Measurements from ENCODE around the gene GOLGA6L26. TPM values are rescaled to one million over a fixed set of nuclear protein-coding genes. Genes with fewer than 3 reads are reported as not detected.
"Not testable (repeated sequence)": the region's sequence is repeated elsewhere in the genome, so short reads cannot be mapped to it uniquely, and the experiment has no call there.

The GOLGA6L26 gene
- not detected for total RNA-seq

GRCh38 chr15:23334096-23334495 lies at the start of gene GOLGA6L26:
Gene GOLGA6L26 (minus strand): TSS chr15:23334196. CDS start chr15:23334135, 61 bp downstream.
- H3K27ac ChIP-seq; H3K9me3 ChIP-seq; H3K27me3 ChIP-seq; H3K4me1 ChIP-seq; H3K4me3 ChIP-seq; H3K36me3 ChIP-seq; DNase-seq (ENCODE audit: low spot score): not testable (repeated sequence)

DNA sequence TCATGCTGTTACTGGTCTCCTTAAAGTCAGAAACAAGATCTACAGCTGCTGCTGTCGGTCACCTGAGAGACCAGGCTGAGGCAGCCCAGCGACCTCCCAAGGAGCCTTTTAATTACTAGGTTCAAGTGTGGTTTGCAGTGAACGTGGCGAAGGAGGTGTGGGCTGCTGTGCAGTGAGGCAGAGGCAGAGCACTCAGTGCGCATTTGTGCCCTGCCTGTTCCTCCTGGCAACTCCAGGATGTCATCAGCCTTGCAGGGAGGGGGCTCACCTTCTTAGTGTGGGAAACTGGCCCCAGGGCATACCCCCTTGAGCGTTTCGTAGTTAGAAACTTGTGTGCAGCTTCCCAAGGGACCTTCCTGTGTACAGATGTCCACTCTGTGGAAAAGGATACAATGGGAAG lies 47.2 kb upstream of the GOLGA6L26 start:
- H3K27me3 ChIP-seq; H3K9me3 ChIP-seq; H3K27ac ChIP-seq; H3K36me3 ChIP-seq; H3K4me1 ChIP-seq; DNase-seq (ENCODE audit: low spot score); H3K4me3 ChIP-seq: not testable (repeated sequence)

DNA sequence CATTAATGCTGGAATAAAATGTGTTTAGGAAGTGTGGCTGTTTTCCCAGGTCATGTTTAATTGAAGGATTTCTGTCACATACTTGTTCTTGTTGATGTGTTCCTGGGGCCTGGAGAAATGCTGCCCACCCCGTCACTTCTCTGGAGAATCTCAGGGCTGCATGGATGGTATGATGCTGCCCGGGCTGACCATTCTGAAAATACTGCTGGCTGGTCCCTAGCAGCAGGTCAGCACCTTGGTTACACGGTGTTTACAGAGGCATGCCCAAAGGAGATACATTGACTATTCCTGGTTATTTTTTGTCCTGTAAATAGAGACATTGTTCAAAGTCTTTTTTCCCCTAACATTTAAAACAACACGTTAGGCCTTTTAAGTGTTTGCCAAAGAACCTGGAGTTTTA lies 46.7 kb upstream of the GOLGA6L26 start:
- not testable (repeated sequence) for H3K4me3 ChIP-seq; DNase-seq (ENCODE audit: low spot score); H3K9me3 ChIP-seq; H3K4me1 ChIP-seq; H3K27me3 ChIP-seq; H3K27ac ChIP-seq; H3K36me3 ChIP-seq

DNA sequence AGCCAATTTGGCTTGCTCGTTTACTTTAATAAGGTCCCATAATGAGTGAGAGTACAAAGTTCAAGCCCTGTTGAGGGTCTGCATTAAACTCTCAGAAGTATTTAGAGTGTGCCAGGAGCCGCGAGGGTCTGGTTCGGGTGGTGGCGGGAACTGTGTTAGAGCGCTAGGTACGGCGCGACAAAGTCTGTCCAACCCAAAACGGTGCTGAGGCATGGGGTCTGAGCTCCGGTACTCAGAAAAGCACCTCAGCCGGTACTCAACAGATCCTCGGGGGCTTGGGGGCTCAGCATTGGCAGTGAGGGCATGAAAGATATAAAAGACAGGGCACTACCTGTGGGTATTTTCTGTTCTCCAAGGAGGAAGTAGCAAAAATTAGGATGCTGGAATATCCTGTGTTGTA lies 45.0 kb upstream of the GOLGA6L26 start:
- H3K36me3 ChIP-seq; H3K27me3 ChIP-seq; H3K4me1 ChIP-seq; H3K9me3 ChIP-seq; DNase-seq (ENCODE audit: low spot score); H3K4me3 ChIP-seq; H3K27ac ChIP-seq: not testable (repeated sequence)

DNA sequence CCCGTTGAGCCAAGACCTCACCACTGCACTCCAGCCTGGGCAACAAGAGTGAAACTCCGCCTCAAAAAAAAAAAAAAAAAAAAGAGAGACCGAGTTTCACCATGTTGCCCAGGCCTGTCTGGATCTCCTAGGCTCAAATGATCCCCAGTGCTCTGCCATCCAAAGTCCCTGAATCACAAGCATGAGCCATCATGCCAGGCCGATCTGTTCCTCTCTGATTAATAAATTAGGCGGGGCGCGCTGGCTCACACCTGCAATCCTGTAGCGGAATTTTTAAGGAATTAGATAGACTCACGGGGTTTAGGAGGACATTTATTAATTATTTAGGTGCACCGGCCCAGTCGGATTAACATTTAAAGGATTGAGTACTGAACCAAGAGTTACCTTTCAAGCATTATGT lies 40.2 kb upstream of the GOLGA6L26 start:
- H3K27me3 ChIP-seq, H3K36me3 ChIP-seq, H3K4me3 ChIP-seq, H3K9me3 ChIP-seq, H3K4me1 ChIP-seq, H3K27ac ChIP-seq: not testable (repeated sequence)
- DNase-seq (ENCODE audit: low spot score), result peak; percentile 55

DNA sequence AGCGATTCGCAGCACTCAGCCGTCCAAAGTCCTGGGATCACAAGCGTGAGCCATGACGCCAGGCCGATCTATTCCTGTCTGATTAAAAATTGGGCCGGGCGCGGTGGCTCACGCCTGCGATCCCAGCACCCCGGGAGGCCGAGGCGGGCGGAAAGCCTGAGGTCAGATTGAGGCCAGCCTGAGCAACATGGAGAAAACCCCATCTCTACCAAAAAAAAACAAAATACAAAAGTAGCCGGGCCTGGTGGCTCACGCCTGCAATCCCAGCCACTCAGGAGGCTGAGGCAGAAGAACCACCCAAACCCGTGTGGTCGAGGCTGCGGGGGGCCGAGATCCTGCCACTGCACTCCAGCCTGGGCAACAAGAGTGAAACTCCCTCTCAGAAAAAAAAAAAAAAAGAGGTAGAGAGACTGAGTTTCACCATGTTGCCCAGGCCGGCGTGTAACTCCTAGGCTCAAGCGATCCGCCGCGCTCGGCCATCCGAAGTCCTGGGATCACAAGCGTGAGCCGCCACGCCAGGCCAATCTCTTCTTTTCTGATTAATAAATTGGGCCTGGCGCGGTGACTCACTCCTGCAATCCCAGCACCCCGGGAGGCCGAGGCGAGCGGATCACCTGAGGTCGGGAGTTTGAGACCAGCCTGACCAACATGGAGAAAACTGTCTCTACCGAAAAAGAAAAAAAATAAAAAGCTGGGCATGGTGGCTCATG lies 39.0 kb upstream of the GOLGA6L26 start:
- H3K4me1 ChIP-seq; H3K27me3 ChIP-seq; H3K36me3 ChIP-seq; DNase-seq (ENCODE audit: low spot score); H3K4me3 ChIP-seq; H3K27ac ChIP-seq; H3K9me3 ChIP-seq: not testable (repeated sequence)

- Histone ChIP-seq H3K36me3 (no peaks in the 10 kb centered on the region), H3K4me1 (peaks cover 0 to 4% of the 10 kb centered on the region in 2 donors), H3K27ac (peak overlapping the region; percentile 36 to 73), H3K27me3 (no peaks in the 10 kb centered on the region), H3K4me3 (no peak overlapping the region), H3K9me3 (no peaks in the 10 kb centered on the region)
- DNase-seq (ENCODE audit: low spot score), result peak; percentile 57
- TF ChIP-seq, protein P1, sequence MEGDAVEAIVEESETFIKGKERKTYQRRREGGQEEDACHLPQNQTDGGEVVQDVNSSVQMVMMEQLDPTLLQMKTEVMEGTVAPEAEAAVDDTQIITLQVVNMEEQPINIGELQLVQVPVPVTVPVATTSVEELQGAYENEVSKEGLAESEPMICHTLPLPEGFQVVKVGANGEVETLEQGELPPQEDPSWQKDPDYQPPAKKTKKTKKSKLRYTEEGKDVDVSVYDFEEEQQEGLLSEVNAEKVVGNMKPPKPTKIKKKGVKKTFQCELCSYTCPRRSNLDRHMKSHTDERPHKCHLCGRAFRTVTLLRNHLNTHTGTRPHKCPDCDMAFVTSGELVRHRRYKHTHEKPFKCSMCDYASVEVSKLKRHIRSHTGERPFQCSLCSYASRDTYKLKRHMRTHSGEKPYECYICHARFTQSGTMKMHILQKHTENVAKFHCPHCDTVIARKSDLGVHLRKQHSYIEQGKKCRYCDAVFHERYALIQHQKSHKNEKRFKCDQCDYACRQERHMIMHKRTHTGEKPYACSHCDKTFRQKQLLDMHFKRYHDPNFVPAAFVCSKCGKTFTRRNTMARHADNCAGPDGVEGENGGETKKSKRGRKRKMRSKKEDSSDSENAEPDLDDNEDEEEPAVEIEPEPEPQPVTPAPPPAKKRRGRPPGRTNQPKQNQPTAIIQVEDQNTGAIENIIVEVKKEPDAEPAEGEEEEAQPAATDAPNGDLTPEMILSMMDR (IDR thresholded peaks at IDR 0.05), result no peak
Observed at GRCh38 chr15:23372284-23372683, 38.3 kb upstream of the GOLGA6L26 start.

- not testable (repeated sequence) for H3K36me3 ChIP-seq; DNase-seq (ENCODE audit: low spot score); H3K4me3 ChIP-seq; H3K4me1 ChIP-seq; H3K9me3 ChIP-seq; H3K27me3 ChIP-seq
- H3K27ac ChIP-seq, result peak overlapping the region; percentile 36 to 73
Observed at GRCh38 chr15:23371868-23372267, 37.9 kb upstream of the GOLGA6L26 start.

GRCh38 chr15:23371134-23371533 lies 37.1 kb upstream of the GOLGA6L26 start:
- peak; percentile 56 for DNase-seq (ENCODE audit: low spot score)
- H3K27me3 ChIP-seq, H3K4me3 ChIP-seq, H3K9me3 ChIP-seq, H3K36me3 ChIP-seq, H3K4me1 ChIP-seq: not testable (repeated sequence)
- H3K27ac ChIP-seq, result peak overlapping the region; percentile 36 to 73

GRCh38 chr15:23370578-23370977 lies 36.6 kb upstream of the GOLGA6L26 start:
- Histone ChIP-seq H3K27me3 (no peaks in the 10 kb centered on the region), H3K9me3 (no peaks in the 10 kb centered on the region), H3K36me3 (no peaks in the 10 kb centered on the region), H3K4me3 (no peak overlapping the region), H3K27ac (peak overlapping the region; percentile 36 to 73), H3K4me1 (peaks cover 0 to 4% of the 10 kb centered on the region in 2 donors)
- no peak for DNase-seq (ENCODE audit: low spot score)
- TF ChIP-seq, protein P1 (IDR thresholded peaks at IDR 0.05), result no peak
